IPS DF 6.9 (cell line): Measurements from ENCODE around the gene DYNLT2.

Experiments
- DNase-seq: peaks from one replicate; pipeline ENCODE4 v3.0.0-alpha.2; 2013; ENCODE audit warnings: low read depth, low spot score
- H3K27ac ChIP-seq: one replicate; pipeline ENCODE4 v1.5.1; 2013; ENCODE audit warnings: low read length, control low read depth
- H3K27me3 ChIP-seq: 2 replicates; pipeline ENCODE4 v1.6.1; 2013; ENCODE audit warnings: mild to moderate bottlenecking, low read length; ENCODE audit not compliant: control insufficient read depth, insufficient read depth
- H3K36me3 ChIP-seq: 2 replicates; pipeline ENCODE4 v1.6.1; 2013; ENCODE audit warnings: low read length; ENCODE audit not compliant: control insufficient read depth, insufficient read depth
- H3K4me1 ChIP-seq: 2 replicates; pipeline ENCODE4 v1.6.1; 2013; ENCODE audit warnings: low read length; ENCODE audit not compliant: control insufficient read depth, insufficient read depth
- H3K4me3 ChIP-seq: 2 replicates; pipeline ENCODE4 v1.5.1; 2013; ENCODE audit warnings: mild to moderate bottlenecking, low read length
- H3K9me3 ChIP-seq: 2 replicates; pipeline ENCODE4 v1.6.1; 2013; ENCODE audit warnings: low read length, inconsistent platforms; ENCODE audit not compliant: control insufficient read depth, insufficient read depth
- WGBS: extraction: QIAGEN DNeasy Blood & Tissue Kit; methylation state at CpG from one replicate; pipeline ENCODE4 v1.1.7; 2013; ENCODE audit warnings: mixed read lengths, missing lambda C conversion rate; ENCODE audit not compliant: insufficient read length, insufficient coverage; 5-methylcytosine and 5-hydroxymethylcytosine counted together

The DYNLT2 gene

GRCh38 chr6:169738204-169738975 lies 13.0 kb downstream of the DYNLT2 start:
- Histone ChIP-seq H3K4me3 (no peak overlapping the region), H3K36me3 (no peaks in the 10 kb centered on the region), H3K4me1 (no peaks in the 10 kb centered on the region), H3K27ac (no peak overlapping the region), H3K9me3 (no peaks in the 10 kb centered on the region), H3K27me3 (no peaks in the 10 kb centered on the region)
- DNase-seq = no peak
- no CpG with 5 or more reads among the region's 9 CpGs for WGBS

DNA sequence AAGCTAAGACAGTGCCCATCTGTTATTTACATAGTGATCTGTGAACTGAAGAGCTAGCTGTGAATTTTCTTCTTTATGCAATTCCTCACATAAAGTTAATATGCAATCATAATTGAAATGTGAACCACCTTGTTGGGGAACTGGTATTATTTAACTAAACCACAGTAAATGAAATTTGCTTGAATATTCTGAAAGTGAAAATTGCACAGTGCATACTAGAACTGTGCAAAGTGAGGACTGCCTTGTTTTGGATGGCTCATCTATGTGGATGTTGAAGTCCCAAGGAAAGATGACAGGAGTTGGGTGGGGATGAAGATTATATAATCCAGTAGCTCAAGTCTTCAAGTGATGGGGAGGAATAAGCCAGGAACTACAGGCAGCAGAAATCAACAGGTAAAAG lies 21.4 kb downstream of the DYNLT2 start:
- Histone ChIP-seq H3K4me1 (no peaks in the 10 kb centered on the region; the same call in 1 of the 2 replicates), H3K36me3 (no peaks in the 10 kb centered on the region), H3K4me3 (no peak overlapping the region), H3K9me3 (no peaks in the 10 kb centered on the region), H3K27me3 (no peaks in the 10 kb centered on the region), H3K27ac (no peak overlapping the region)
- DNase-seq = no peak

GRCh38 chr6:169726963-169727362 lies 24.4 kb downstream of the DYNLT2 start:
- H3K9me3 ChIP-seq = no peaks in the 10 kb centered on the region
- H3K27me3 ChIP-seq = no peaks in the 10 kb centered on the region
- no peak overlapping the region for H3K4me3 ChIP-seq
- no peaks in the 10 kb centered on the region; the same call in 1 of the 2 replicates for H3K4me1 ChIP-seq
- no peak overlapping the region for H3K27ac ChIP-seq
- no peaks in the 10 kb centered on the region for H3K36me3 ChIP-seq
- DNase-seq = no peak

DNA sequence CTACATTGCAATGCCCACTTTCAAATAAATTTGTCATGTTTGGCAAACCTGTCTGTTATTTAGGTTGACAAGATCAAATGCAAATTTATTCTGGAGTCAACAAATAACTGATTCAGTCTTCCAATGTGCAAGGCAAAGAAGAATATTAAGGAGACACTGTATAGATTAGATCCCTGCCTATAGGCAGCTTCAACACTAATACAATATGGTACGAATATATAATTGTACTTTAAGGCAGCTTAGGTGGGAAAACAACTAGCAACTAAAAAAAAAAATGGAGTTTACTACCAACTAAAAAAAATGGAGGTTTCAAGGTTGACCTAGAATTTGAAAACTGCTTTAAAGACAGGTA lies 25.3 kb downstream of the DYNLT2 start:
- no peak for DNase-seq
- Histone ChIP-seq H3K36me3 (no peaks in the 10 kb centered on the region), H3K4me1 (no peaks in the 10 kb centered on the region; the same call in 1 of the 2 replicates), H3K27ac (no peak overlapping the region), H3K27me3 (no peaks in the 10 kb centered on the region), H3K4me3 (no peak overlapping the region), H3K9me3 (no peaks in the 10 kb centered on the region)
- WGBS = no CpG with 5 or more reads among the region's 1 CpG

GRCh38 chr6:169725125-169726048 lies 26.0 kb downstream of the DYNLT2 start:
- Histone ChIP-seq H3K36me3 (no peaks in the 10 kb centered on the region), H3K4me3 (peak overlapping the region; percentile 59; the same call in 1 of the 2 replicates), H3K27me3 (no peaks in the 10 kb centered on the region), H3K27ac (no peak overlapping the region), H3K9me3 (no peaks in the 10 kb centered on the region), H3K4me1 (no peaks in the 10 kb centered on the region; the same call in 1 of the 2 replicates)
- DNase-seq = no peak
- 100% methylated on average over 2 of the region's 29 CpGs for WGBS

GRCh38 chr6:169724494-169725124 lies 26.8 kb downstream of the DYNLT2 start, which contains the start of gene PHF10:
Gene PHF10, minus strand, starts transcription at chr6:169724500. Its CDS starts 569 bp downstream, at chr6:169723931.
- Histone ChIP-seq H3K4me1 (no peaks in the 10 kb centered on the region; the same call in 1 of the 2 replicates), H3K27me3 (no peaks in the 10 kb centered on the region), H3K4me3 (peak within 1 kb of the TSS; percentile 76), H3K36me3 (no peaks in the 10 kb centered on the region), H3K9me3 (no peaks in the 10 kb centered on the region), H3K27ac (no peak within 1 kb of the TSS)
- no peak for DNase-seq
- no CpG with 5 or more reads among the region's 89 CpGs for WGBS

DNA sequence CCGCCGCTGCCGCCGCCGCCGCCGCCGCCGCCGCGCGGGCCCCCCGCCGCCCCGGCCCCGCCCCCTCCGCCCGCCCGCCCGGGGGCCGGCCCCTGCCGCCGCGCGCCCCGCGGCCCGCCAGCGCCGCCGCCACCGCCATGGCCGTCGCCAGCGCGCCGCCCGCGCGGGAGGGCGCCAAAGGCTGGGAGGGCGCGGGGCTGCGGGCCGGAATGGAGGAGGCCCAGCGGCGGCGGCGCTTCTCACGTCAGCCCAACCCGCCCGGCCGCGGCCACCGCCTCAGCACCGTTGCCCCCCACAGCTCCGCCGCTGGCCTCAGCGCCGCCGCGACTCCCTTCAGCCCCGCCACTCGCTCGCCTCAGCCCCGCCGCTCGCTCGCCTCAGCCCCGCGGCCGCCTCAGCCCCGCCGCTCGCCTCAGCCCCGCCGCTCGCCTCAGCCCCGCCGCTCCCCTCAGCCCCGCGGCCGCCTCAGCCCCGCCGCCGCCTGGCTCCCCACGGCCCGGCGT lies 27.3 kb downstream of the DYNLT2 start:
- no peaks in the 10 kb centered on the region for H3K27me3 ChIP-seq
- no peak overlapping the region for H3K27ac ChIP-seq
- WGBS = no CpG with 5 or more reads among the region's 89 CpGs
- H3K36me3 ChIP-seq = no peaks in the 10 kb centered on the region
- no peaks in the 10 kb centered on the region for H3K9me3 ChIP-seq
- no peak for DNase-seq
- H3K4me3 ChIP-seq = peak overlapping the region; percentile 59; the same call in 1 of the 2 replicates
- no peaks in the 10 kb centered on the region; the same call in 1 of the 2 replicates for H3K4me1 ChIP-seq

- Histone ChIP-seq H3K27ac (no peak overlapping the region), H3K36me3 (no peaks in the 10 kb centered on the region), H3K4me3 (peak overlapping the region; percentile 76; the same call in 1 of the 2 replicates), H3K4me1 (no peaks in the 10 kb centered on the region; the same call in 1 of the 2 replicates), H3K9me3 (no peaks in the 10 kb centered on the region), H3K27me3 (no peaks in the 10 kb centered on the region)
- no peak for DNase-seq
- no CpG with 5 or more reads among the region's 70 CpGs for WGBS
Observed at GRCh38 chr6:169723200-169723909, 28.0 kb downstream of the DYNLT2 start.

GRCh38 chr6:169722362-169723199 lies 28.8 kb downstream of the DYNLT2 start:
- Histone ChIP-seq H3K9me3 (no peaks in the 10 kb centered on the region), H3K27me3 (no peaks in the 10 kb centered on the region), H3K27ac (no peak overlapping the region), H3K4me3 (peak overlapping the region; percentile 76; the same call in 1 of the 2 replicates), H3K4me1 (no peaks in the 10 kb centered on the region; the same call in 1 of the 2 replicates), H3K36me3 (no peaks in the 10 kb centered on the region)
- no peak for DNase-seq
- no CpG with 5 or more reads among the region's 22 CpGs for WGBS
